IMR-90 (cell line): ENCODE data around the gene CYB5A. TPM values are rescaled to one million over a fixed set of nuclear protein-coding genes. Genes with fewer than 3 reads are reported as not detected.

Source experiments
- ATAC-seq: fragments of 200-7000 bp; cut with Tn5 transposase; 2 replicates; pipeline ENCODE4 v1.9.1; 2020; ENCODE audit warnings: low read depth, mild to moderate bottlenecking, moderate library complexity
- BruUV-seq: library from RNA; stranded (reverse); fragments of 400-500 nt; replicated peaks from 2 replicates; lab custom pipeline; 2021; lab: Mats Ljungman, UMichigan
- CTCF ChIA-PET: fragments of 300-600 bp; formaldehyde crosslinking; extraction: SDS; loops from one replicate; lab custom pipeline; 2021; ENCODE audit warnings: antibody characterized with exemption; lab: Yijun Ruan, JAX
- POLR2A ChIA-PET: fragments of 300-600 bp; sonication (Branson Sonifier 250); formaldehyde crosslinking; loops from one replicate; lab custom pipeline; 2022; ENCODE audit warnings: antibody characterized with exemption; ENCODE audit not compliant: unreplicated experiment; lab: Charles Lee
- DNase-seq: peaks from one replicate; pipeline ENCODE4 v3.0.0; 2013
- H2AFZ ChIP-seq: replicated peaks from 2 replicates; pipeline ENCODE3; 2013; ENCODE audit warnings: low read length, mild to moderate bottlenecking; ENCODE audit not compliant: poor library complexity
- H2AK5ac ChIP-seq: 2 replicates; pipeline ENCODE4 v1.6.1; 2013; ENCODE audit warnings: low read depth, low read length, inconsistent platforms
- H2AK9ac ChIP-seq: replicated peaks from 2 replicates; pipeline ENCODE3; 2013; ENCODE audit warnings: mild to moderate bottlenecking, low read depth, low read length, moderate library complexity; ENCODE audit not compliant: poor library complexity
- H2BK120ac ChIP-seq: 2 replicates; pipeline ENCODE4 v1.6.1; 2013; ENCODE audit warnings: low read depth, low read length, inconsistent platforms
- H2BK15ac ChIP-seq: 3 replicates; pipeline ENCODE4 v1.6.1; 2013; ENCODE audit warnings: low read depth, low read length, inconsistent platforms
- H2BK20ac ChIP-seq: 2 replicates; pipeline ENCODE4 v1.6.1; 2013; ENCODE audit warnings: low read depth, mild to moderate bottlenecking, inconsistent platforms, low read length, moderate library complexity
- H2BK5ac ChIP-seq: 2 replicates; pipeline ENCODE4 v1.6.1; 2013; ENCODE audit warnings: mild to moderate bottlenecking, low read depth, low read length, inconsistent platforms; ENCODE audit not compliant: poor library complexity, severe bottlenecking
- H3K14ac ChIP-seq: replicated peaks from 2 replicates; pipeline ENCODE4 v1.6.1; 2013; ENCODE audit warnings: low read depth, low read length, inconsistent platforms
- H3K18ac ChIP-seq: 2 replicates; pipeline ENCODE4 v1.6.1; 2013; ENCODE audit warnings: low read depth, low read length, control low read depth
- H3K23ac ChIP-seq: 2 replicates; pipeline ENCODE4 v1.6.1; 2013; ENCODE audit warnings: low read depth, low read length, inconsistent platforms
- H3K27ac ChIP-seq: 2 replicates; pipeline ENCODE4 v1.5.1; 2013; ENCODE audit warnings: mild to moderate bottlenecking, control low read depth, low read length; ENCODE audit not compliant: insufficient read depth
- H3K27me3 ChIP-seq: 2 replicates; pipeline ENCODE4 v1.6.1; 2013; ENCODE audit warnings: low read length; ENCODE audit not compliant: control insufficient read depth, insufficient read depth
- H3K36me3 ChIP-seq: 2 replicates; pipeline ENCODE4 v1.6.1; 2013; ENCODE audit warnings: low read length, mixed read lengths; ENCODE audit not compliant: control insufficient read depth, insufficient read depth
- H3K4ac ChIP-seq: 2 replicates; pipeline ENCODE4 v1.6.1; 2013; ENCODE audit warnings: low read depth, low read length, inconsistent platforms
- H3K4me1 ChIP-seq: 2 replicates; pipeline ENCODE4 v1.6.1; 2013; ENCODE audit warnings: low read length, mixed read lengths; ENCODE audit not compliant: control insufficient read depth, insufficient read depth
- H3K4me2 ChIP-seq: 2 replicates; pipeline ENCODE4 v1.6.1; 2013; ENCODE audit warnings: low read depth, mild to moderate bottlenecking, control low read depth, low read length, moderate library complexity
- H3K4me3 ChIP-seq: 2 replicates; pipeline ENCODE4 v1.5.1; 2013; ENCODE audit warnings: low read depth, mild to moderate bottlenecking, control low read depth, low read length, moderate library complexity; ENCODE audit not compliant: insufficient read depth
- H3K56ac ChIP-seq: 2 replicates; pipeline ENCODE4 v1.6.1; 2013; ENCODE audit warnings: low read length, inconsistent platforms; ENCODE audit not compliant: insufficient read depth; ENCODE audit errors: extremely low read depth
- H3K79me1 ChIP-seq, 2 experiments: 2 replicates each; pipeline ENCODE4 v1.6.1; 2013; ENCODE audit warnings: low read length in 2 of 2, inconsistent platforms in 1 of 2, low read depth in 1 of 2
- H3K9ac ChIP-seq: 2 replicates; pipeline ENCODE4 v1.6.1; 2013; ENCODE audit warnings: low read depth, low read length, control low read depth
- H3K9me1 ChIP-seq: 2 replicates; pipeline ENCODE4 v1.6.1; 2013; ENCODE audit warnings: low read length, inconsistent platforms; ENCODE audit not compliant: insufficient read depth
- H3K9me3 ChIP-seq: 2 replicates; pipeline ENCODE4 v1.6.1; 2013; ENCODE audit warnings: low read length; ENCODE audit not compliant: control insufficient read depth, insufficient read depth
- H4K20me1 ChIP-seq: 2 replicates; pipeline ENCODE4 v1.6.1; 2013; ENCODE audit warnings: low read length, inconsistent platforms; ENCODE audit not compliant: insufficient read depth
- H4K5ac ChIP-seq: 2 replicates; pipeline ENCODE4 v1.6.1; 2013; ENCODE audit warnings: mild to moderate bottlenecking, low read depth, low read length, control low read depth
- H4K8ac ChIP-seq, 2 experiments: 2 replicates each; pipeline ENCODE4 v1.6.1; 2013; ENCODE audit warnings: low read depth in 2 of 2, low read length in 2 of 2, control low read depth in 1 of 2, inconsistent platforms in 1 of 2
- H4K91ac ChIP-seq: 2 replicates; pipeline ENCODE4 v1.6.1; 2013; ENCODE audit warnings: low read depth, low read length, inconsistent platforms; ENCODE audit not compliant: insufficient read depth
- BHLHE40 ChIP-seq: fragments of 150-350 bp; IDR thresholded peaks from 2 replicates; pipeline ENCODE4 v1.6.1; 2016; ENCODE audit warnings: mild to moderate bottlenecking, low read depth, low read length
- CEBPB ChIP-seq: IDR thresholded peaks from 2 replicates; pipeline ENCODE4 v1.6.1; 2012; ENCODE audit warnings: low read depth, low read length, improper control_type of control experiment
- CHD1 ChIP-seq: IDR thresholded peaks from 2 replicates; pipeline ENCODE4 v1.6.1; 2012; ENCODE audit warnings: low read depth, low read length, improper control_type of control experiment
- FOS ChIP-seq: fragments of 150-350 bp; IDR thresholded peaks from 2 replicates; pipeline ENCODE4 v1.6.1; 2016; ENCODE audit warnings: low read depth, low read length
- MAFK ChIP-seq: IDR thresholded peaks from 2 replicates; pipeline ENCODE4 v1.6.1; 2012; ENCODE audit warnings: low read depth, low read length, improper control_type of control experiment
- MAZ ChIP-seq: IDR thresholded peaks from 2 replicates; pipeline ENCODE4 v1.6.1; 2012; ENCODE audit warnings: low read depth, mild to moderate bottlenecking, low read length, improper control_type of control experiment, moderate library complexity, borderline replicate concordance
- MXI1 ChIP-seq: IDR thresholded peaks from 2 replicates; pipeline ENCODE4 v1.6.1; 2012; ENCODE audit warnings: low read depth, mild to moderate bottlenecking, low read length, moderate library complexity, borderline replicate concordance
- NFE2L2 ChIP-seq: fragments of 150-350 bp; IDR thresholded peaks from 2 replicates; pipeline ENCODE4 v1.6.1; 2016; ENCODE audit warnings: low read depth, mild to moderate bottlenecking, low read length
- POLR2A ChIP-seq: IDR thresholded peaks from 2 replicates; pipeline ENCODE4 v1.6.1; 2012; ENCODE audit warnings: mild to moderate bottlenecking, low read depth, low read length
- RAD21 ChIP-seq: IDR thresholded peaks from 2 replicates; pipeline ENCODE4 v1.6.1; 2012; ENCODE audit warnings: low read length, improper control_type of control experiment
- RCOR1 ChIP-seq: IDR thresholded peaks from 2 replicates; pipeline ENCODE4 v1.6.1; 2012; ENCODE audit warnings: mild to moderate bottlenecking, low read length, improper control_type of control experiment; ENCODE audit not compliant: insufficient replicate concordance
- RFX5 ChIP-seq: IDR thresholded peaks from 2 replicates; pipeline ENCODE4 v1.8.0; 2012; ENCODE audit warnings: low read depth, mild to moderate bottlenecking, low read length, moderate library complexity
- SMC3 ChIP-seq: fragments of 150-350 bp; IDR thresholded peaks from 2 replicates; pipeline ENCODE4 v1.6.1; 2016; ENCODE audit warnings: low read depth, mild to moderate bottlenecking, antibody characterized with exemption, low read length, moderate library complexity
- WGBS, 2 experiments: methylation state at CpG; one replicate each; pipeline versions ENCODE4 v1.1.5 to v1.1.7; 2013; ENCODE audit warnings: missing lambda C conversion rate in 2 of 2; ENCODE audit not compliant: insufficient read length in 1 of 2; ENCODE audit errors: extremely low coverage in 2 of 2; 5-methylcytosine and 5-hydroxymethylcytosine counted together
- dilution Hi-C: fragments of 300-500 bp; cut with HindIII; formaldehyde crosslinking; loops from one replicate; pipeline ENCODE4 v1.14.3; 2018; ENCODE audit warnings: low sequenced_read_pairs; ENCODE audit not compliant: unreplicated experiment
- in situ Hi-C: fragments of 300-500 bp; cut with MboI; formaldehyde crosslinking; loops from 3 replicates; pipeline ENCODE4 v1.14.3; 2019; ENCODE audit warnings: low sequenced_read_pairs, inconsistent platforms, mixed read lengths
- intact Hi-C: fragments of 100-400 bp; cut with micrococcal nuclease; formaldehyde crosslinking; loops from 2 replicates; pipeline ENCODE4 v1.10.0; 2022
- polyA plus RNA-seq, 3 experiments: library from polyadenylated mRNA; depleted of rRNA; stranded (reverse); fragments of >200 nt; gene quantifications; 2 replicates each; pipeline ENCODE4 v1.2.3, GENCODE V29; 2012; ENCODE audit warnings: low replicate concordance in 1 of 3
- total RNA-seq: library from RNA; depleted of rRNA; stranded (reverse); fragments of >200 nt; gene quantifications from 2 replicates; pipeline ENCODE4 v1.2.3, GENCODE V29; 2012
- TF ChIP-seq, protein P1 (sequence below): fragments of 150-350 bp; IDR thresholded peaks from 2 replicates; pipeline ENCODE4 v1.6.1; 2017; ENCODE audit warnings: mild to moderate bottlenecking, antibody characterized with exemption, low read length, low read depth
- TF ChIP-seq, protein P2 (sequence below): fragments of 150-350 bp; IDR thresholded peaks from 2 replicates; pipeline ENCODE4 v1.6.1; 2016; ENCODE audit warnings: low read depth, mild to moderate bottlenecking, low read length, moderate library complexity, borderline replicate concordance
- TF ChIP-seq, protein P3 (sequence below): conservative IDR thresholded peaks from 2 replicates; pipeline ENCODE4 v1.5.1; 2012; ENCODE audit warnings: mild to moderate bottlenecking, low read depth, low read length, improper control_type of control experiment

CYB5A gene
- total and polyA plus RNA-seq, 2 of the 4 experiments (the other 2 are of a cell fraction) = 13.4 to 47.9 TPM

DNA sequence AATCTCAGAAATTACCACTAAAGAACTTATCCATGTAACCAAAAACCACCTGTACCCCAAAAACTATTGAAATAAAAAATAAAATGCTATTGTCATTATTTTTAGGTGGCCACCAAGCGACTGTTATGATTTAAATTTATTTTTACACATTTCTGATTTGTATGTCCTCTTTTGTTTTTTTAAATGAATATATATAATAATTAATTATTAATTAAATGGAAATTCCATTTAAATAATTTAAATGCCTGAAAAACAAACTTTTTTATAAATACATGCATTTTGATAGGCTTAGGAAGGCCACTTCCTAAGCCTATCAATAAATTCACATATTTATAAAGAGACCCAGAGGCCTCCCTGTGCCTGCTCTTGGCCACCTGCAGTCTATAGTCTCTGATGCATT, 52.2 kb downstream of the CYB5A start:
- Histone ChIP-seq H2BK15ac (no peak overlapping the region), H3K27me3 (peaks cover 17% of the 10 kb centered on the region), H4K91ac (no peak overlapping the region), H3K56ac (no peak overlapping the region), H3K79me1 (no peaks in the 10 kb centered on the region), H3K4me2 (no peak overlapping the region), H3K4me1 (peaks cover 4% of the 10 kb centered on the region), H3K4me3 (no peak overlapping the region), H4K5ac (no peak overlapping the region), H2AK5ac (no peak overlapping the region), H3K9ac (no peak overlapping the region), H2BK5ac (no peak overlapping the region), H4K20me1 (no peaks in the 10 kb centered on the region; the same call in 1 of the 2 replicates), H2BK20ac (no peak overlapping the region), H3K9me3 (no peaks in the 10 kb centered on the region), H4K8ac (no peak overlapping the region), H2AFZ (no peak overlapping the region), H3K36me3 (no peaks in the 10 kb centered on the region), H3K27ac (no peak overlapping the region), H2AK9ac (no peak overlapping the region), H3K4ac (no peak overlapping the region), H2BK120ac (no peak overlapping the region), H3K9me1 (no peaks in the 10 kb centered on the region; the same call in 1 of the 2 replicates), H3K23ac (no peak overlapping the region), H3K14ac (no peak overlapping the region), H3K18ac (no peak overlapping the region)
- ATAC-seq = no peak
- intact Hi-C loops (no loop called here), in situ Hi-C loops (no loop called here), dilution Hi-C loops (no loop called here)
- CTCF ChIA-PET = no interaction called here
- no CpG with 5 or more reads among the region's 1 CpG for WGBS, 2 experiments
- POLR2A ChIA-PET = no interaction called here
- no TSS peak for BruUV-seq
- TF ChIP-seq POLR2A (no peak), RCOR1 (no peak), MXI1 (no peak), NFE2L2 (no peak), CEBPB (no peak), MAZ (no peak), MAFK (no peak), FOS (no peak), CHD1 (no peak), BHLHE40 (no peak), RAD21 (no peak), RFX5 (no peak), SMC3 (no peak)
- TF ChIP-seq, protein P1, sequence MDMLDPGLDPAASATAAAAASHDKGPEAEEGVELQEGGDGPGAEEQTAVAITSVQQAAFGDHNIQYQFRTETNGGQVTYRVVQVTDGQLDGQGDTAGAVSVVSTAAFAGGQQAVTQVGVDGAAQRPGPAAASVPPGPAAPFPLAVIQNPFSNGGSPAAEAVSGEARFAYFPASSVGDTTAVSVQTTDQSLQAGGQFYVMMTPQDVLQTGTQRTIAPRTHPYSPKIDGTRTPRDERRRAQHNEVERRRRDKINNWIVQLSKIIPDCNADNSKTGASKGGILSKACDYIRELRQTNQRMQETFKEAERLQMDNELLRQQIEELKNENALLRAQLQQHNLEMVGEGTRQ = no peak
- TF ChIP-seq, protein P2, sequence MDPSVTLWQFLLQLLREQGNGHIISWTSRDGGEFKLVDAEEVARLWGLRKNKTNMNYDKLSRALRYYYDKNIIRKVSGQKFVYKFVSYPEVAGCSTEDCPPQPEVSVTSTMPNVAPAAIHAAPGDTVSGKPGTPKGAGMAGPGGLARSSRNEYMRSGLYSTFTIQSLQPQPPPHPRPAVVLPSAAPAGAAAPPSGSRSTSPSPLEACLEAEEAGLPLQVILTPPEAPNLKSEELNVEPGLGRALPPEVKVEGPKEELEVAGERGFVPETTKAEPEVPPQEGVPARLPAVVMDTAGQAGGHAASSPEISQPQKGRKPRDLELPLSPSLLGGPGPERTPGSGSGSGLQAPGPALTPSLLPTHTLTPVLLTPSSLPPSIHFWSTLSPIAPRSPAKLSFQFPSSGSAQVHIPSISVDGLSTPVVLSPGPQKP = no peak
- TF ChIP-seq, protein P3, sequence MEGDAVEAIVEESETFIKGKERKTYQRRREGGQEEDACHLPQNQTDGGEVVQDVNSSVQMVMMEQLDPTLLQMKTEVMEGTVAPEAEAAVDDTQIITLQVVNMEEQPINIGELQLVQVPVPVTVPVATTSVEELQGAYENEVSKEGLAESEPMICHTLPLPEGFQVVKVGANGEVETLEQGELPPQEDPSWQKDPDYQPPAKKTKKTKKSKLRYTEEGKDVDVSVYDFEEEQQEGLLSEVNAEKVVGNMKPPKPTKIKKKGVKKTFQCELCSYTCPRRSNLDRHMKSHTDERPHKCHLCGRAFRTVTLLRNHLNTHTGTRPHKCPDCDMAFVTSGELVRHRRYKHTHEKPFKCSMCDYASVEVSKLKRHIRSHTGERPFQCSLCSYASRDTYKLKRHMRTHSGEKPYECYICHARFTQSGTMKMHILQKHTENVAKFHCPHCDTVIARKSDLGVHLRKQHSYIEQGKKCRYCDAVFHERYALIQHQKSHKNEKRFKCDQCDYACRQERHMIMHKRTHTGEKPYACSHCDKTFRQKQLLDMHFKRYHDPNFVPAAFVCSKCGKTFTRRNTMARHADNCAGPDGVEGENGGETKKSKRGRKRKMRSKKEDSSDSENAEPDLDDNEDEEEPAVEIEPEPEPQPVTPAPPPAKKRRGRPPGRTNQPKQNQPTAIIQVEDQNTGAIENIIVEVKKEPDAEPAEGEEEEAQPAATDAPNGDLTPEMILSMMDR = no peak
- no peak for DNase-seq
